Measurements from ENCODE around the gene PDIA2. TPM values are rescaled to one million over a fixed set of nuclear protein-coding genes. Genes with fewer than 3 reads are reported as not detected.

Gene PDIA2
- total RNA-seq, 6 donors from 2014 or later = 0.52 to 0.64 TPM; not detected in 4

- TF ChIP-seq POLR2A (IDR thresholded peaks at IDR 0.05) (no peak), POLR2AphosphoS5 (IDR thresholded peaks at IDR 0.05) (no peak), EP300 (IDR thresholded peaks at IDR 0.05) (no peak), CTCF (IDR thresholded peaks at IDR 0.05) (no peak)
- H3K36me3 ChIP-seq = no peaks in the 10 kb centered on the region
- no peaks in the 10 kb centered on the region for H3K9me3 ChIP-seq
- no peak for DNase-seq
- H3K27ac ChIP-seq = no peak overlapping the region
- H3K4me1 ChIP-seq = peaks cover 0 to 24% (median 0%) of the 10 kb centered on the region in 4 donors
- 85 to 87% methylated on average over 10 of the region's 10 CpGs for WGBS, 2 donors
- no peaks in the 10 kb centered on the region for H3K27me3 ChIP-seq
- ATAC-seq (ENCODE audit: low FRiP score in 2 of 2) = no peak
- H3K4me3 ChIP-seq = no peak overlapping the region
Measured at GRCh38 chr16:242281-242680, 40.7 kb upstream of the PDIA2 start.

- 92 to 97% methylated on average over 4 of the region's 4 CpGs for WGBS, 2 donors
Measured at GRCh38 chr16:243348-243747, 39.6 kb upstream of the PDIA2 start.

GRCh38 chr16:245105-245504 lies 37.9 kb upstream of the PDIA2 start:
- no peak for DNase-seq
- 89 to 91% methylated on average over 9 of the region's 9 CpGs for WGBS, 2 donors
- peaks cover 0 to 6% (median 0%) of the 10 kb centered on the region in 4 donors for H3K36me3 ChIP-seq
- no peak overlapping the region for H3K4me3 ChIP-seq
- no peak for ATAC-seq (ENCODE audit: low FRiP score in 2 of 2)
- no peaks in the 10 kb centered on the region for H3K9me3 ChIP-seq
- no peaks in the 10 kb centered on the region for H3K27me3 ChIP-seq
- H3K27ac ChIP-seq = no peak overlapping the region
- peaks cover 0 to 18% (median 0%) of the 10 kb centered on the region in 4 donors for H3K4me1 ChIP-seq
- TF ChIP-seq POLR2AphosphoS5 (IDR thresholded peaks at IDR 0.05) (no peak), EP300 (IDR thresholded peaks at IDR 0.05) (no peak), POLR2A (IDR thresholded peaks at IDR 0.05) (no peak), CTCF (IDR thresholded peaks at IDR 0.05) (no peak)

More at GRCh38 chr16:243348-243747, 39.6 kb upstream of the PDIA2 start:
- Histone ChIP-seq H3K27ac (no peak overlapping the region), H3K27me3 (no peaks in the 10 kb centered on the region), H3K4me1 (peaks cover 0 to 24% (median 0%) of the 10 kb centered on the region in 4 donors), H3K4me3 (no peak overlapping the region), H3K36me3 (no peaks in the 10 kb centered on the region), H3K9me3 (no peaks in the 10 kb centered on the region)
- no peak for ATAC-seq (ENCODE audit: low FRiP score in 2 of 2)
- no peak for TF ChIP-seq POLR2A (IDR thresholded peaks at IDR 0.05)
- TF ChIP-seq CTCF (IDR thresholded peaks at IDR 0.05) = no peak
- no peak for TF ChIP-seq POLR2AphosphoS5 (IDR thresholded peaks at IDR 0.05)
- TF ChIP-seq EP300 (IDR thresholded peaks at IDR 0.05) = no peak
- no peak for DNase-seq

GRCh38 chr16:247027-247426 lies 35.9 kb upstream of the PDIA2 start:
- DNase-seq (no peak), ATAC-seq (ENCODE audit: low FRiP score in 2 of 2) (no peak)
- no peaks in the 10 kb centered on the region for H3K9me3 ChIP-seq
- no peak overlapping the region for H3K4me3 ChIP-seq
- H3K4me1 ChIP-seq = peaks cover 0 to 2% (median 0%) of the 10 kb centered on the region in 4 donors
- 93 to 95% methylated on average over 12 of the region's 12 CpGs for whole genome bisulfite sequencing, 2 donors
- H3K27me3 ChIP-seq = no peaks in the 10 kb centered on the region
- peaks cover 0 to 18% (median 6%) of the 10 kb centered on the region in 4 donors for H3K36me3 ChIP-seq
- TF ChIP-seq EP300 (IDR thresholded peaks at IDR 0.05) (no peak), CTCF (IDR thresholded peaks at IDR 0.05) (no peak), POLR2A (IDR thresholded peaks at IDR 0.05) (no peak), POLR2AphosphoS5 (IDR thresholded peaks at IDR 0.05) (no peak)
- no peak overlapping the region for H3K27ac ChIP-seq

- Histone ChIP-seq H3K27me3 (no peaks in the 10 kb centered on the region), H3K4me3 (no peak overlapping the region), H3K4me1 (peaks cover 0 to 8% (median 0%) of the 10 kb centered on the region in 4 donors), H3K36me3 (peaks cover 0 to 26% (median 6%) of the 10 kb centered on the region in 4 donors), H3K27ac (no peak overlapping the region), H3K9me3 (no peaks in the 10 kb centered on the region)
- ATAC-seq (ENCODE audit: low FRiP score in 2 of 2) (no peak), DNase-seq (no peak)
- no peak for TF ChIP-seq POLR2AphosphoS5 (IDR thresholded peaks at IDR 0.05)
- TF ChIP-seq POLR2A (IDR thresholded peaks at IDR 0.05) = no peak
- no peak for TF ChIP-seq EP300 (IDR thresholded peaks at IDR 0.05)
- TF ChIP-seq CTCF (IDR thresholded peaks at IDR 0.05) = no peak
- WGBS, 2 donors = 88 to 93% methylated on average over 11 to 12 of the region's 12 CpGs
Measured at GRCh38 chr16:249431-249830, 33.5 kb upstream of the PDIA2 start.

Measured in upper lobe of left lung (tissue), 6 donors.